Mesendoderm (in vitro differentiated cells): Measurements from ENCODE around the gene INPP5F.

ENCODE experiments used
- DNase-seq: peaks from one replicate; pipeline ENCODE4 v3.0.0; 2013
- H2AK5ac ChIP-seq: 2 replicates; pipeline ENCODE4 v1.6.1; 2013; ENCODE audit warnings: low read length, inconsistent platforms
- H2BK120ac ChIP-seq: 2 replicates; pipeline ENCODE4 v1.6.1; 2013; ENCODE audit warnings: low read depth, mild to moderate bottlenecking, low read length, moderate library complexity, mixed read lengths
- H2BK15ac ChIP-seq: replicated peaks from 2 replicates; pipeline ENCODE4 v1.6.1; 2013; ENCODE audit warnings: low read depth, mild to moderate bottlenecking, moderate library complexity
- H2BK5ac ChIP-seq: 2 replicates; pipeline ENCODE4 v1.6.1; 2013; ENCODE audit warnings: low read length, inconsistent platforms
- H3K18ac ChIP-seq: 2 replicates; pipeline ENCODE4 v1.6.1; 2013; ENCODE audit warnings: mild to moderate bottlenecking, low read length, mixed read lengths
- H3K23ac ChIP-seq: one replicate; pipeline ENCODE4 v1.6.1; 2013; ENCODE audit warnings: low read length
- H3K27ac ChIP-seq: 2 replicates; pipeline ENCODE4 v1.5.1; 2013; ENCODE audit warnings: low read depth, mild to moderate bottlenecking, inconsistent platforms, low read length, moderate library complexity
- H3K27me3 ChIP-seq: 2 replicates; pipeline ENCODE4 v1.6.1; 2013; ENCODE audit warnings: low read length, control low read depth, mild to moderate bottlenecking, inconsistent platforms; ENCODE audit not compliant: insufficient read depth, poor library complexity
- H3K36me3 ChIP-seq: 2 replicates; pipeline ENCODE4 v1.6.1; 2013; ENCODE audit warnings: low read length, inconsistent platforms; ENCODE audit not compliant: control insufficient read depth, insufficient read depth
- H3K4ac ChIP-seq: one replicate; pipeline ENCODE4 v1.6.1; 2013; ENCODE audit warnings: low read depth, mild to moderate bottlenecking, low read length, moderate library complexity
- H3K4me1 ChIP-seq: 2 replicates; pipeline ENCODE4 v1.6.1; 2013; ENCODE audit warnings: low read depth, low read length, inconsistent platforms; ENCODE audit not compliant: control insufficient read depth
- H3K4me2 ChIP-seq: 2 replicates; pipeline ENCODE4 v1.6.1; 2013; ENCODE audit warnings: low read length
- H3K4me3 ChIP-seq: 2 replicates; pipeline ENCODE4 v1.5.1; 2013; ENCODE audit warnings: mild to moderate bottlenecking, low read length
- H3K56ac ChIP-seq: one replicate; pipeline ENCODE4 v1.6.1; 2013; ENCODE audit warnings: low read length
- H3K79me1 ChIP-seq: 2 replicates; pipeline ENCODE4 v1.6.1; 2013; ENCODE audit warnings: low read length, inconsistent platforms
- H3K79me2 ChIP-seq: 2 replicates; pipeline ENCODE4 v1.6.1; 2013; ENCODE audit warnings: mild to moderate bottlenecking, low read length; ENCODE audit not compliant: control insufficient read depth, insufficient read depth
- H3K9ac ChIP-seq: 2 replicates; pipeline ENCODE4 v1.6.1; 2013; ENCODE audit warnings: low read length, inconsistent platforms
- H4K5ac ChIP-seq: one replicate; pipeline ENCODE4 v1.6.1; 2013; ENCODE audit warnings: low read length
- H4K8ac ChIP-seq: one replicate; pipeline ENCODE4 v1.6.1; 2013; ENCODE audit warnings: low read depth, mild to moderate bottlenecking, control low read depth, low read length, moderate library complexity
- WGBS: extraction: QIAGEN DNeasy Blood & Tissue Kit; methylation state at CpG from one replicate; pipeline ENCODE4 v1.1.7; 2013; ENCODE audit warnings: low lambda C conversion rate, missing lambda C conversion rate; ENCODE audit not compliant: insufficient coverage; ENCODE audit errors: extremely low coverage; 5-methylcytosine and 5-hydroxymethylcytosine counted together

The INPP5F gene

DNA sequence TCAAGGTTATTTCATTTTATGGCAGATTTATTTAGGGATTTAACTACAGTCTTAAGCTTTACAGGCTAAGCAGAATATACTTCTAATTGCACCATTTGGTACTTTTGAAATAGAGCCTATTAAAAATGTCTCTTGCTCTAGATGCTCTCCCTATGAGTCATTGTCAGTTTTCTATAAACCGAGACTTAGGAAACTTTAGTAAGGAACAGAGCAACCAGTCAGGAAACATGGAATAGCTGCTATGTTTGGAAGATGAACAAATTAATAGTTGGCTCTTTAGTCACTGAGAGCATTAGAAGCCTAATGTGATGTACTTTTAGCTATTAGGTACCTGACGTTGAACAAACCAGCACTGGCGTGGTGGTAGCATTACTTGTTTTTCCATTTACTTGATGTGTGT, 35.3 kb downstream of the INPP5F start:
- no peaks in the 10 kb centered on the region for H3K36me3 ChIP-seq
- no peak overlapping the region for H3K56ac ChIP-seq
- no peak overlapping the region for H3K4ac ChIP-seq

DNA sequence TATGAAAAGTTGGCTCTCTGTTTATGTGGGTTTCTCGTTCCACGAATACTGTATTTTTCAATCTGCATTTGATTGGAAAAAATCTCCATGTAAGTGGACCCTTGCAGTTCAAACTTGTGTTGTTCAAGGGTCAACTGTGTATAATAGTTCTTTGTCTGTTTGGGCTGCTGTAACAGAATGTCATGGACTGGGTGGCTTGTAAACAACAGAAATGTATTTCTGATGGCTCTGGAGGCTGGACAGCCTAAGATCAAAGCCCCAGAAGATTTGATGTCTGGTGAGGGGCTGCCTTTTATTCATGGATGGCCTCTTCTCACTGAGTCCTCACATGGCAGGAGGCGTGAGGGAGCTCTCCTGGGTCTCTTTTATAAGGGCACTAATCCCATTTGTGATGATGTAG, 36.2 kb downstream of the INPP5F start:
- no peak overlapping the region for H3K4ac ChIP-seq
- no peak overlapping the region for H4K5ac ChIP-seq
- H4K8ac ChIP-seq: no peak overlapping the region
- no peaks in the 10 kb centered on the region for H3K36me3 ChIP-seq
- no peak overlapping the region for H2AK5ac ChIP-seq
- no peak overlapping the region for H2BK5ac ChIP-seq
- H2BK15ac ChIP-seq: no peak overlapping the region
- no CpG with 5 or more reads among the region's 3 CpGs for WGBS
- H2BK120ac ChIP-seq: no peak overlapping the region
- no peaks in the 10 kb centered on the region for H3K4me1 ChIP-seq
- no peak overlapping the region for H3K18ac ChIP-seq
- H3K27me3 ChIP-seq: no peaks in the 10 kb centered on the region
- no peak overlapping the region for H3K27ac ChIP-seq
- H3K23ac ChIP-seq: no peak overlapping the region
- no peaks in the 10 kb centered on the region for H3K79me2 ChIP-seq
- H3K9ac ChIP-seq: no peak overlapping the region
- DNase-seq: no peak
- H3K79me1 ChIP-seq: no peaks in the 10 kb centered on the region
- no peak overlapping the region for H3K4me3 ChIP-seq
- no peak overlapping the region for H3K4me2 ChIP-seq
- H3K56ac ChIP-seq: no peak overlapping the region

More for the DNA sequence above, 35.3 kb downstream of the INPP5F start:
- H3K79me2 ChIP-seq: no peaks in the 10 kb centered on the region
- no peak overlapping the region for H2BK120ac ChIP-seq
- no peak overlapping the region for H2BK15ac ChIP-seq
- H4K8ac ChIP-seq: no peak overlapping the region
- H3K18ac ChIP-seq: no peak overlapping the region
- no peak overlapping the region for H3K4me3 ChIP-seq
- WGBS: no CpG with 5 or more reads among the region's 3 CpGs
- no peaks in the 10 kb centered on the region for H3K79me1 ChIP-seq
- no peak overlapping the region for H3K4me2 ChIP-seq
- H3K4me1 ChIP-seq: no peaks in the 10 kb centered on the region
- no peak overlapping the region for H3K9ac ChIP-seq
- no peak overlapping the region for H3K23ac ChIP-seq
- no peak overlapping the region for H4K5ac ChIP-seq
- DNase-seq: no peak
- no peak overlapping the region for H2AK5ac ChIP-seq
- H3K27me3 ChIP-seq: no peaks in the 10 kb centered on the region
- no peak overlapping the region for H3K27ac ChIP-seq
- no peak overlapping the region for H2BK5ac ChIP-seq

DNA sequence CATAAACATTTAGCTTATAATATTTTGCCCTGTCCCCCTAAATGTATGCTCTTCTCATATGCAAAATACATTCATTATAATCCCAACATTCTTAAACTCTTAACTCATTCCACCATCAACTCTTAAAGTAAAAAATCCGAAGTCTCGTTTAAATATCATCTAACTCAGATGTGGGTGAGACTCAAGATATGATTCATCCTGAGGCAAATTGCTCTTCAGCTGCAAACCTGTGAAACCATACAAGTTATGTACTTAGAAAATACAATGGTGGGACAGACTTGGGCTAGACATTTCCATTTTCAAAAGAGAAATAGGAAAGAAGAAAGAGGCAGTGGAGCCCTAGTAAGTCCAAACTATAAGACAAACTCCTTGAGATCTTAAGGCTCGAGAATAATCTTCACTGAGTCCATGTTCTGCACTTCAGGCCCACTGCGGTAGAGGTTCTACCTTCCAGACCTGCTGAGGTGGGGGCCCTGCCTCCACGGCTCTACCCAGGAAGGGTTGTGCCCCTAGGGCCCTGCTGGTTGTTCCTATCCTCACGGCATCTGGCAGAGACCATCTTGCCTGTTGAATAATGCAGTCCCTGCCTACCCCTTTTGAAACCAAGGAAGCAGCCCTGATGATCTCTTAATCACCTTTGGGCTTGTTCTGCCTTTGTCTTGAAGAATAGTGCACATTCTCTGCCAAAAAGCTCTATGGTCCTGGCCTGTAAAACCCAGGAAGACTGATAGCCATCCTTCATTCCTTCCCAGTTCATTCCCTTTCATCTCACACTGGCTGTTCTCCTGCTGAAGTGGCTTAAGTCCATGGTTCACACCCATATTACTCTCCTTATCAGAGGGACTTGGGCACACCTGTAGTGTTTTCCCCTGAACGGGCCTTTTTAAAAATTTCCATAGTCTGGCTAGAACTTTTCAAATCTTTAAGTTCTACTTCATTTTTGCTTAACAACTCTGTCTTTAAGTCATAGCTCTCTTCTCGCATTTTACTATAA, 37.3 kb downstream of the INPP5F start:
- Histone ChIP-seq H2BK15ac (no peak overlapping the region), H3K27ac (no peak overlapping the region), H3K79me1 (no peaks in the 10 kb centered on the region), H3K23ac (no peak overlapping the region), H2BK5ac (no peak overlapping the region), H3K56ac (no peak overlapping the region), H4K8ac (no peak overlapping the region), H3K27me3 (no peaks in the 10 kb centered on the region), H2BK120ac (no peak overlapping the region), H2AK5ac (no peak overlapping the region), H3K79me2 (no peaks in the 10 kb centered on the region), H3K9ac (no peak overlapping the region), H3K4me2 (no peak overlapping the region), H4K5ac (no peak overlapping the region), H3K36me3 (no peaks in the 10 kb centered on the region), H3K18ac (no peak overlapping the region), H3K4ac (no peak overlapping the region), H3K4me1 (no peaks in the 10 kb centered on the region), H3K4me3 (no peak overlapping the region)
- no peak for DNase-seq
- WGBS: 100% methylated on average over 2 of the region's 8 CpGs

DNA sequence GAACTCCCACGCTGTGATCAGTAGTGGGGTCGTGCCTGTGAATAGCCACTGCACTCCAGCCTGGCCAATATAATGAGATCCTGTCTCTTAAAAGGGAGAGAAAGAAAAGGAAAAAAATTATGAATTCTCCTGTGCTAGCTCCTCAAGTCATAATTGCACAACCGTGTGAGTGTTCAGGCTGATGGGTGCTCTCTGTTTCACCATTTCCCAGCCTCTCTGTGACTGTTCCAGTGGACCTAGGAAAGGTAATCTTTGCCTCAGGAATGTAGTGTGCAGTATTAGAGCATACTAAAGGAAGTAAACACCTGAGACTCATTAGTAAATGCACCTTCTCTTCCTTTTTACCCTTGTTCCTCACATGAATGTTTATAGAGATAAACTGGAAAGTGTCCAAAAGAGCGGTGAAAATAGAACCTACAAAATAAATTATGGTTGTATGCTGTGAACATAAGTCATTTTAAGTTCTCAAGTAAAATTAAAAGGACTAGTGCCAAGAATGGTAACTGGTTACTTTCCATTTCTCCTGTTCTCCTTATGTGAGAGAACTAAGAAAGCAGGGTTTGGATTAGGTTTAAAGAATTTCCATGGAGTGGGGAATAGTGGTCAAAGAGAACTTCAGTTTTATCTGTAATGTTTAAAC, 42.7 kb downstream of the INPP5F start:
- WGBS: no CpG with 5 or more reads among the region's 4 CpGs
- no peak overlapping the region for H3K9ac ChIP-seq
- H3K36me3 ChIP-seq: no peaks in the 10 kb centered on the region
- no peak for DNase-seq
- H3K4me1 ChIP-seq: no peaks in the 10 kb centered on the region
- H3K79me1 ChIP-seq: peaks cover 1% of the 10 kb centered on the region
- no peak overlapping the region for H3K56ac ChIP-seq
- H3K4me2 ChIP-seq: no peak overlapping the region
- no peak overlapping the region for H4K8ac ChIP-seq
- H2BK15ac ChIP-seq: no peak overlapping the region
- H3K4me3 ChIP-seq: no peak overlapping the region
- H3K23ac ChIP-seq: no peak overlapping the region
- no peak overlapping the region for H2BK5ac ChIP-seq
- no peak overlapping the region for H3K18ac ChIP-seq
- H3K79me2 ChIP-seq: no peaks in the 10 kb centered on the region
- H2BK120ac ChIP-seq: no peak overlapping the region
- H4K5ac ChIP-seq: no peak overlapping the region
- no peaks in the 10 kb centered on the region for H3K27me3 ChIP-seq
- no peak overlapping the region for H3K27ac ChIP-seq
- no peak overlapping the region for H2AK5ac ChIP-seq
- H3K4ac ChIP-seq: no peak overlapping the region

DNA sequence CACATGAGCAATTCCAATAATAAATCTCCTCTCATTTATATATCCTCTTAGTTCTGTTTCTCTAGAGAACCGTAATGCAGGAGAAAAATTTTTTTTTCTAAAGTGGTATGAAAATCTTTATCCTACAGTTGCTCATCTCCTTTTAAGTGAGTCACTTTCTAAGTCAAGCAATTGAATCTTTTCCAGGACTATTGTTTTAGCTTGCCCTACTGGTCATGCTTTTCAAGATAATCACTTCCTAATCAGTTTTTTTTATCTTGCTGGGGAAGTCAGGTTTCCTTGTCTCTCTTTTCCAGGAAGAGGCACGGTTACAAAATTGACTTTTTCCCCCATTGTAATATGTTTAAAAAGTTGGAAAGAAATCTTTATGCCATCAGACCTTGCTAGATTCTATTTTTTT, 44.0 kb downstream of the INPP5F start:
- DNase-seq: no peak
- Histone ChIP-seq H3K23ac (no peak overlapping the region), H3K9ac (no peak overlapping the region), H3K18ac (no peak overlapping the region), H2AK5ac (no peak overlapping the region), H3K4me1 (no peaks in the 10 kb centered on the region), H3K36me3 (no peaks in the 10 kb centered on the region), H3K79me1 (peaks cover 1% of the 10 kb centered on the region), H3K4ac (no peak overlapping the region), H3K79me2 (no peaks in the 10 kb centered on the region), H2BK120ac (no peak overlapping the region), H2BK5ac (no peak overlapping the region), H2BK15ac (no peak overlapping the region), H3K27ac (no peak overlapping the region), H3K56ac (no peak overlapping the region), H3K27me3 (no peaks in the 10 kb centered on the region), H3K4me2 (no peak overlapping the region), H3K4me3 (no peak overlapping the region), H4K5ac (no peak overlapping the region), H4K8ac (no peak overlapping the region)
- no CpG with 5 or more reads among the region's 2 CpGs for WGBS
